Glutamatergic neuron (in vitro differentiated cells): Measurements from ENCODE around the gene VSTM2B. TPM values are rescaled to one million over a fixed set of nuclear protein-coding genes. Genes with fewer than 3 reads are reported as not detected.

Experiments used
- DNase-seq: peaks from one replicate; pipeline ENCODE4 v3.0.0; 2022
- H3K27ac Mint-ChIP-seq: one replicate; pipeline ENCODE4 v1.8.0; 2020; ENCODE audit warnings: mild to moderate bottlenecking, mixed read lengths, inconsistent platforms; ENCODE audit not compliant: unreplicated experiment
- H3K27me3 Mint-ChIP-seq: one replicate; pipeline ENCODE4 v1.8.0; 2020; ENCODE audit warnings: mild to moderate bottlenecking, moderate library complexity, mixed read lengths, inconsistent platforms; ENCODE audit not compliant: unreplicated experiment
- H3K36me3 Mint-ChIP-seq: one replicate; pipeline ENCODE4 v1.8.0; 2020; ENCODE audit warnings: mild to moderate bottlenecking, mixed read lengths, inconsistent platforms; ENCODE audit not compliant: unreplicated experiment
- H3K4me1 Mint-ChIP-seq: one replicate; pipeline ENCODE4 v1.8.0; 2020; ENCODE audit warnings: mild to moderate bottlenecking, low read depth, mixed read lengths, inconsistent platforms; ENCODE audit not compliant: unreplicated experiment
- H3K4me3 Mint-ChIP-seq: one replicate; pipeline ENCODE4 v1.8.0; 2020; ENCODE audit warnings: mild to moderate bottlenecking, mixed read lengths, inconsistent platforms; ENCODE audit not compliant: unreplicated experiment
- H3K9me3 Mint-ChIP-seq: one replicate; pipeline ENCODE4 v1.8.0; 2020; ENCODE audit warnings: mild to moderate bottlenecking, moderate library complexity, mixed read lengths, inconsistent platforms; ENCODE audit not compliant: unreplicated experiment
- CTCF ChIP-seq: fragments of 200-600 bp; sonication (generic); IDR thresholded peaks from one replicate; pipeline ENCODE4 v1.5.0; 2021; ENCODE audit not compliant: partially characterized antibody, unreplicated experiment
- total RNA-seq: library from RNA; stranded (reverse); fragmentation: NEBNext Ultra II Directional; extraction: Animal tissue kit (Norgen Biotek cat#: 25700); gene quantifications from one replicate; pipeline ENCODE4 v1.2.1, GENCODE V29; 2021; ENCODE audit not compliant: unreplicated experiment

The VSTM2B gene
- total RNA-seq, 1 donor from 2014 or later: 16.6 TPM

GRCh38 chr19:29560313-29561075, 34.7 kb downstream of the VSTM2B start:
- no peak for DNase-seq
- Mint-ChIP-seq H3K9me3 (peaks cover 13% of the 10 kb centered on the region), H3K36me3 (peaks cover 8% of the 10 kb centered on the region), H3K27me3 (peaks cover 4% of the 10 kb centered on the region), H3K27ac (no peak overlapping the region), H3K4me3 (no peak overlapping the region), H3K4me1 (peaks cover 12% of the 10 kb centered on the region)
- no peak for TF ChIP-seq CTCF

- Mint-ChIP-seq H3K9me3 (peaks cover 15% of the 10 kb centered on the region), H3K27me3 (peaks cover 4% of the 10 kb centered on the region), H3K36me3 (peaks cover 8% of the 10 kb centered on the region), H3K27ac (no peak overlapping the region), H3K4me1 (peaks cover 12% of the 10 kb centered on the region), H3K4me3 (no peak overlapping the region)
- TF ChIP-seq CTCF: no peak
- no peak for DNase-seq
Observed at GRCh38 chr19:29561601-29562000, 35.8 kb downstream of the VSTM2B start.

- H3K27ac Mint-ChIP-seq: no peak overlapping the region
- H3K4me3 Mint-ChIP-seq: peak overlapping the region; percentile 34
Observed at GRCh38 chr19:29562299-29563297, 36.8 kb downstream of the VSTM2B start.

GRCh38 chr19:29563486-29564101, 37.8 kb downstream of the VSTM2B start:
- Mint-ChIP-seq H3K4me1 (peaks cover 12% of the 10 kb centered on the region), H3K36me3 (peaks cover 8% of the 10 kb centered on the region), H3K27me3 (peaks cover 4% of the 10 kb centered on the region), H3K4me3 (no peak overlapping the region), H3K9me3 (peaks cover 12% of the 10 kb centered on the region), H3K27ac (no peak overlapping the region)
- no peak for DNase-seq
- no peak for TF ChIP-seq CTCF

More at GRCh38 chr19:29562299-29563297, 36.8 kb downstream of the VSTM2B start:
- H3K36me3 Mint-ChIP-seq: peaks cover 8% of the 10 kb centered on the region
- no peak for DNase-seq
- TF ChIP-seq CTCF: no peak
- H3K27me3 Mint-ChIP-seq: peaks cover 4% of the 10 kb centered on the region
- peaks cover 13% of the 10 kb centered on the region for H3K9me3 Mint-ChIP-seq
- H3K4me1 Mint-ChIP-seq: peaks cover 12% of the 10 kb centered on the region
